Osteocyte (in vitro differentiated cells): ENCODE measurements around the gene REC114. TPM values are rescaled to one million over a fixed set of nuclear protein-coding genes. Genes with fewer than 3 reads are reported as not detected.

ENCODE experiments used
- DNase-seq: peaks from one replicate; pipeline ENCODE4 v3.0.0; 2021; ENCODE audit warnings: mixed read lengths; ENCODE audit not compliant: unreplicated experiment; ENCODE audit errors: extremely low spot score
- H3K27ac Mint-ChIP-seq: one replicate; pipeline ENCODE4 v1.8.0; 2021; ENCODE audit warnings: mild to moderate bottlenecking, mixed read lengths; ENCODE audit not compliant: unreplicated experiment
- H3K27me3 Mint-ChIP-seq: one replicate; pipeline ENCODE4 v1.8.0; 2021; ENCODE audit warnings: mixed read lengths; ENCODE audit not compliant: unreplicated experiment
- H3K36me3 Mint-ChIP-seq: one replicate; pipeline ENCODE4 v1.8.0; 2021; ENCODE audit warnings: mixed read lengths; ENCODE audit not compliant: unreplicated experiment
- H3K4me1 Mint-ChIP-seq: one replicate; pipeline ENCODE4 v1.8.0; 2021; ENCODE audit warnings: mixed read lengths; ENCODE audit not compliant: unreplicated experiment
- H3K4me3 Mint-ChIP-seq: one replicate; pipeline ENCODE4 v1.8.0; 2021; ENCODE audit warnings: mild to moderate bottlenecking, moderate library complexity, mixed read lengths; ENCODE audit not compliant: unreplicated experiment
- H3K9me3 Mint-ChIP-seq: one replicate; pipeline ENCODE4 v1.8.0; 2021; ENCODE audit warnings: mixed read lengths; ENCODE audit not compliant: unreplicated experiment
- total RNA-seq: library from RNA; stranded (reverse); gene quantifications from 2 replicates; pipeline ENCODE4 v1.2.1, GENCODE V29; 2021
- TF ChIP-seq, protein P1 (sequence below): fragments of 200-600 bp; sonication (generic); IDR thresholded peaks from 2 replicates; pipeline ENCODE4 v1.5.0; 2021; ENCODE audit warnings: antibody characterized with exemption, mild to moderate bottlenecking, moderate library complexity

The REC114 gene
- total RNA-seq, 1 donor from 2014 or later, result not detected

DNA sequence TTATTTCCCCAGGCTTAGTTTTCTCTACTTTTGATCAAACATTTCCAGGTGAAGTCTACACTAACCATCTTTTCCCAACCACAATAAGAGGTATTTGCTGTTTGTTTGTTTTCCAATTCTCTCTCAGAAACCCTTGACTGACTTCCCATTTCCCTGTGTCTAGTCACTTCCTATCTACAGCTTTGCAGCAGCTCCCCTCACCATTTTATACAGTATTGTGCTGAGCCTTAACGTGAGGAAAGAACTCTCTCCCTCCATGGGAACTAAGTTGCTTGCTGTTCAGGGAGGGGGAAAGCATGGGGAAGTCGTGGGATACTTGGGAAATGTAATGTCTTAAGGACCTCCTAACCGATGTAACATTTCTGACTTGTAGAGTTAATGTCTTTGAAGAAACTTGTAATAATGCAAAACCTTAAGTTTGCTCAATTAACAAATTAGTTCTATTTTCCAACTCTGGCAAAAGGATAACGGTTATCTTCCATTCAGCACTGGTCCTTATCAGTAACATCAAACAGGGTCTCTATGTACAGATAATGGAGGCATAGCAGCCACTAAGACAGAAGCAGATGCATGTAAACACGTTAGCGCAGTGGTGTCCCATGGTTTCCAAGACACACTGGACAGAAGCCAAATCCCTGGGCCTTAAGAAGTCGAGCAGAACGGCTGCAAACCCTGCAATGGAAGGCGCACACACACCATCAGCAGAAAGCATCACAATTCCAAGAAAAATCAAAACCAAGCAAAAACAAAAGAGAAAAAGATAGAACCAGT lies 150.5 kb downstream of the REC114 start:
- Mint-ChIP-seq H3K27ac (no peak overlapping the region), H3K4me1 (peaks cover 39% of the 10 kb centered on the region), H3K36me3 (peaks cover 13% of the 10 kb centered on the region), H3K27me3 (no peaks in the 10 kb centered on the region), H3K9me3 (no peaks in the 10 kb centered on the region), H3K4me3 (no peak overlapping the region)
- no peak for DNase-seq
- TF ChIP-seq, protein P1, sequence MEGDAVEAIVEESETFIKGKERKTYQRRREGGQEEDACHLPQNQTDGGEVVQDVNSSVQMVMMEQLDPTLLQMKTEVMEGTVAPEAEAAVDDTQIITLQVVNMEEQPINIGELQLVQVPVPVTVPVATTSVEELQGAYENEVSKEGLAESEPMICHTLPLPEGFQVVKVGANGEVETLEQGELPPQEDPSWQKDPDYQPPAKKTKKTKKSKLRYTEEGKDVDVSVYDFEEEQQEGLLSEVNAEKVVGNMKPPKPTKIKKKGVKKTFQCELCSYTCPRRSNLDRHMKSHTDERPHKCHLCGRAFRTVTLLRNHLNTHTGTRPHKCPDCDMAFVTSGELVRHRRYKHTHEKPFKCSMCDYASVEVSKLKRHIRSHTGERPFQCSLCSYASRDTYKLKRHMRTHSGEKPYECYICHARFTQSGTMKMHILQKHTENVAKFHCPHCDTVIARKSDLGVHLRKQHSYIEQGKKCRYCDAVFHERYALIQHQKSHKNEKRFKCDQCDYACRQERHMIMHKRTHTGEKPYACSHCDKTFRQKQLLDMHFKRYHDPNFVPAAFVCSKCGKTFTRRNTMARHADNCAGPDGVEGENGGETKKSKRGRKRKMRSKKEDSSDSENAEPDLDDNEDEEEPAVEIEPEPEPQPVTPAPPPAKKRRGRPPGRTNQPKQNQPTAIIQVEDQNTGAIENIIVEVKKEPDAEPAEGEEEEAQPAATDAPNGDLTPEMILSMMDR, result no peak

DNA sequence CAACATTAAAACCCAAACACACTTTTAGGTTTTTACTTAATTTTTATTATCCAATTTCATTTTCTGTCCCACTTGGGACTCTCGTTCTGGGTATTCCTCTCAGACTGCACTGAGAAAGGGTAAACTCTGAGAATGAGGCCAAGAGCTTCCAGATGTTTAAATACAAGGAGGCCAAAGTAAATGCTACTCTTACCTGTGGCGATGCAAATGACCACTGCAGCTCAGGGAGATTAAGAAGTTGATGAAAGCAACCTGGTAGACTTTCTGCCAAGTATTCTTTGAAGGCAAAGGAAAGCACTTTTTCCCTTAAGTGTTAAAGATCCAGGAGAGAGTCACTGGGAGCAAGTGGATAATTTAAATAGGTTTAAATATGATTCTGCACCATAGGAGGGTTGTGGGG lies 151.1 kb downstream of the REC114 start:
- no peak for DNase-seq
- TF ChIP-seq, protein P1, result no peak
- Mint-ChIP-seq H3K27ac (no peak overlapping the region), H3K27me3 (no peaks in the 10 kb centered on the region), H3K9me3 (no peaks in the 10 kb centered on the region), H3K36me3 (peaks cover 9% of the 10 kb centered on the region), H3K4me3 (no peak overlapping the region), H3K4me1 (peaks cover 45% of the 10 kb centered on the region)

DNA sequence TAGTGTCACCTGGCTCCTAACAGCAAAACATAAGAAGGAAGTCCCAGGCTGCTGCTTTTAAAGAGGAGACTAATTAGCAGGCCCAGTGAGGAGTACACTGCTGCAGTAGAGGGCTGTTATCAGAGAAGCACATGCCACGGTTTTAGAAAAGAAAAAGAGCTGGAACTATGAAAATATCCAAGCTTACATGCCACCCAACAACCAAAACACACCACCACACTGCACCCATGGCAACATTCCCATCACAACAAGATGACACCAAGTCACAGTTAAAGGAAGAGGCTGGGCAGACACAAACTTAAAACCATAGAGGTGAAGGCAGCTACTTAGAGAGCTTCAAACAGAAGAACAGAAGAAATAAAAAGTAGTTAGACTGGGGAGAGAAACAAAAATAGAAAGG lies 153.2 kb downstream of the REC114 start:
- peaks cover 53% of the 10 kb centered on the region for H3K4me1 Mint-ChIP-seq
- no peak for DNase-seq
- no peaks in the 10 kb centered on the region for H3K27me3 Mint-ChIP-seq
- peaks cover 5% of the 10 kb centered on the region for H3K36me3 Mint-ChIP-seq
- no peaks in the 10 kb centered on the region for H3K9me3 Mint-ChIP-seq
- peak overlapping the region; percentile 85 for H3K27ac Mint-ChIP-seq
- no peak overlapping the region for H3K4me3 Mint-ChIP-seq
- TF ChIP-seq, protein P1, result no peak

DNA sequence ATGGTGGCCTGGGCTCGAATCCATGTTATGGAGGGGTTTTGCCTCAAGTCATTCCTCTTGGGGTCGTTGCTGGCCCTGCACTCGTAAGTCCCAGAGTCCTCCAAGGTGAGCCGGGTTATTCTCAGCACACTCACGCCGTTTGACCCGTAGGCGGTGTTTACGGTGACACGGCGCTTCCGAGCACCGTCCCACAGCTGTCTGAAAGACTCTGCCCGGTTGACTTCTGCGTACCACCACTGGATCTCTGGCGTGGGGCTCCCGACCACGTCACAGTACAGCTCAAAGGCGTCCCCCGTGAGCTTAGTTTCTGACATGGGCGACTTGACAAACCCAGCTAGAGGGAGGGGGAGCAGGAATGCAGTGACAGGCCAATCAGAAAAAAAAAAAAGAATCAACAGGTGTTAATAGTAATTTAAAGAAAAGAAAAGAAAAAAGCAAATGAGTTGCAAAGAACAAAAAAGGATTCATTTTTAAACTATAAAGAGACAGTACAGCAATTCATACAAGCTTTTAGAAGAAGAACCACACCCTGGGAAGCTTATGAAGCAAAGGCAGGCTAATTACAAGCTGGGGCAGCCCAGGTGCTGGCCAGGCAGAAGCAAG lies 154.2 kb downstream of the REC114 start:
- no peaks in the 10 kb centered on the region for H3K27me3 Mint-ChIP-seq
- no peaks in the 10 kb centered on the region for H3K9me3 Mint-ChIP-seq
- no peak overlapping the region for H3K4me3 Mint-ChIP-seq
- H3K4me1 Mint-ChIP-seq, result peaks cover 53% of the 10 kb centered on the region
- H3K36me3 Mint-ChIP-seq, result peaks cover 3% of the 10 kb centered on the region
- TF ChIP-seq, protein P1, result no peak
- H3K27ac Mint-ChIP-seq, result peak overlapping the region; percentile 85
- DNase-seq, result no peak

DNA sequence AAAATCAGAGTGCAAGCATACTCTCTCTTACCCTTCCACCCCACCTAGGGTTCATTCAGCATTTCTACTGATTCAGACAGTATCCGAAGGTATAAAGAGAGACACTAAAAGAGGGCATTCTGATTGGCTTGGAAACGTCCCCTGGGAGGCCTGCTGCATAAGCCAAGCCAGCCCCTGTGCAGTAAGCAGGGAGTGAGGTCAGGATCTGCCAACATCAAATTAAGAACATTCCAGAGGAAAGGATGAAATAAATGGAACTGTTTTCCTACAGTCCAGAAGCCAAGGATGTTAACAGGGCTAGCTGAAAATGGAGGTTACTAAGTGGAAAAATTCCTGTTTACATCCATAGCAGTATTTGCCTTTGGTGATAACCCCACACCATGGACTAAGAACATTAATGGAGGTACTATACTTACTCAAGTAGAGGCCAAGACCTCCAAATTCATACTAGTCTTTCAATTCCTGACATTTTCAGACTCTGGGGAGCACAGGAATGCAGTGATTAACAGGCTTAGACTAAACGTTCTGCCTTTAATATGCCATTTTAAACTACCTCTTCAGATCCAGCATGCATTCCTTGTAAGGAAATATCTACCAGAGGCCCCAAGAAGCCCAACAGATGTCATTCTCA lies 155.7 kb downstream of the REC114 start:
- no peak overlapping the region for H3K4me3 Mint-ChIP-seq
- H3K36me3 Mint-ChIP-seq, result peaks cover 2% of the 10 kb centered on the region
- H3K4me1 Mint-ChIP-seq, result peaks cover 51% of the 10 kb centered on the region
- TF ChIP-seq, protein P1, result no peak
- peak overlapping the region; percentile 85 for H3K27ac Mint-ChIP-seq
- H3K9me3 Mint-ChIP-seq, result no peaks in the 10 kb centered on the region
- no peak for DNase-seq
- H3K27me3 Mint-ChIP-seq, result no peaks in the 10 kb centered on the region
